Esophagus muscularis mucosa (tissue), 3 donors: ENCODE data around the gene ENOSF1.

ENCODE experiments used
- CTCF ChIP-seq, 3 experiments: fragments of 200-600 bp in 2 of 3; fragments of 450-650 bp in 1 of 3; sonication (generic) in 2 of 3; IDR thresholded peaks; one replicate each; pipeline ENCODE4 v1.5.1; 2017 to 2019; ENCODE audit warnings: antibody characterized with exemption in 3 of 3, mild to moderate bottlenecking in 2 of 3, moderate library complexity in 1 of 3
- EP300 ChIP-seq: sonication (generic); formaldehyde crosslinking; IDR thresholded peaks from one replicate; pipeline ENCODE4 v1.6.1; 2017; ENCODE audit warnings: antibody characterized with exemption

- TF ChIP-seq EP300 (no peak), CTCF (IDR thresholded peaks at IDR 0.05) (no peak)
Measured at GRCh38 chr18:750456-750855, 38.0 kb upstream of the ENOSF1 start.
